SKM-1 treated with dmso at 0.1 percent for 144 hours (cell line): ENCODE measurements around the gene PIGA.

ENCODE experiments used
- DNase-seq: peaks from one replicate; lab custom pipeline; 2025; ENCODE audit not compliant: unreplicated experiment; lab: John Stamatoyannopoulos, UW

Gene PIGA

DNA sequence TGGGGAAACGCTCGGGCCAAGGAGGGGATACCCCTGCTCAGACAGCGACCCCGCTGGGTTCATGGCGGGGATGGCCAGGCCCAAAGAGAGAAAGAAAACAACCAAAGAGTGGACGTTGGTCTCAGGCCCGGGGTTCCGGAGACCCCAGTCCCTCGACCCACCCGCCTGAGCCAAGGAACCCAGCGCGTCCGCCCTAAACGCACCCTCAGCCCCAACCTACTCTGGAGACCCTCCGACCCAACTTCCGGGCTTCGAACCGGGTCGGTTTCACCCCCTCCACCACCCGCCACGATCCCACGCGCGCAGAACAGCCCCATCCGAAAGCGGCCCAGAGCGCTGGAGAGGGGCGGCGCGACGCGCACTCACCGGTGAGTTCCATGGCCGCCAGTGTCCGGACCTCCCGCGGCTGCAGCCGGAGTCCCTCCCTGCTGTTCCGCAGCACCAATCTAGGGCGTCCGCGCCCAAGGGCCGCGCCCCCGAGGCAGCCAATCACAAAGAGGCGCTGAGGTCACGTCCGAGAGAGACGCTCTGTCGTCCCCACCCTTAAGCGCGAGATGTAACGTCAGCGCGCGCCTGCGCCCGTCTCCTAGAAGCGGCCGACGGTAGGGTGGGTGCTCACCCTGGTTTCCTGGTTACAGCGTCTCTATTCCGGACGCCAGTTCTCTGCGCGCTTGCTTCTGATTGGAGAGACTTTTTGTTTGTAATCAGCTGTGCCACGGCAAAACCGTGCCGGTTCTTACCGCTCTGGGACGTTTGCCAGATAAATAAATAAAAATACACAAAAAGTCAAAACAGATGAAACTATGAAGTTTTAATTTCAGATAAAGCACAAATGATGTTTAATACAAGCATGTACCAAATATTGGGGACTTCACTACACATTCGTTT lies at the start of gene PIGA:
PIGA (minus strand) TSS at position 389 of the 888 bp plus-strand sequence. CDS start 3,593 bp downstream, outside the sequence.
- DNase-seq = peak; percentile 83

DNA sequence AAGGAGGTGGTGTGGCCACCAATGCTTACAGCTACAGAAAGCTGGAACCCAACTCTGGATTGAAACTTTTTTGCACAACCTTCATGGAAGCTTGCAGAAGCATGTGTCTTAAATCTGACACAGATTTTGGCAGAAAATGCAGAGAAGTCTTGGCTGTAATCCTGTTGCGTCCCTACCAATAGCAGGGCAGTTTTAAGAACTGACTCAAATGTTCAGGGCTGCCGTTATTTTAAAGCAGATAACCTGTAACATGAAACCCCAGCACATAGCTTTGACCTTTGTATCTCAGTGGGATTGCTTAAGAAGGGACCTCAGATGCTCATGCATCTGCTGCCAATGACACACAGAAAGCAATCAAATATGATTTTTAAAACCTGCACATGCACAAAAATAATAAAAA lies 49.0 kb upstream of the PIGA start, which contains the start of gene VEGFD:
VEGFD (minus strand) TSS at position 110 of the 400 bp plus-strand sequence. CDS start 467 bp downstream, outside the sequence.
- DNase-seq = no peak

- no peak for DNase-seq
Observed at GRCh38 chrX:15382813-15383212, 47.5 kb upstream of the PIGA start.

- no peak for DNase-seq
Observed at GRCh38 chrX:15376956-15377355, 41.6 kb upstream of the PIGA start.

DNA sequence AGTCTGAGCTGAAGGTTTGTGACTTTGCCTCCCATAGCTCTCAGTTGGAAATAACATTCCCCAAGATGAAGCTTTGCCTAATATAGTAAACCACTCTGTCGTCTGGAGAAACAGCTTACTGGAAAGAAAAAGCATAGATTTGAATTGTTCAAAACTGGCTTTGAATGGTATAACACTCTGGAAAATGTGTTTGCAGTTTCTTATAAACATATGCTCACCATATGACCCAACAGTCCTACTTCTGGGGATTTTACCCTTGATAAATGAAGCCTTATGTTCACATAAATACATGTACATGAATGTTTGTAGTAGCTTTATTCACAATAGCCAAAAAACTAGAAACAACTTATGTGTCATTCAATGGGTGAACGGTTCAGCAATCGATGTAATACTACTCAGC lies 38.7 kb upstream of the PIGA start:
- DNase-seq = no peak

DNA sequence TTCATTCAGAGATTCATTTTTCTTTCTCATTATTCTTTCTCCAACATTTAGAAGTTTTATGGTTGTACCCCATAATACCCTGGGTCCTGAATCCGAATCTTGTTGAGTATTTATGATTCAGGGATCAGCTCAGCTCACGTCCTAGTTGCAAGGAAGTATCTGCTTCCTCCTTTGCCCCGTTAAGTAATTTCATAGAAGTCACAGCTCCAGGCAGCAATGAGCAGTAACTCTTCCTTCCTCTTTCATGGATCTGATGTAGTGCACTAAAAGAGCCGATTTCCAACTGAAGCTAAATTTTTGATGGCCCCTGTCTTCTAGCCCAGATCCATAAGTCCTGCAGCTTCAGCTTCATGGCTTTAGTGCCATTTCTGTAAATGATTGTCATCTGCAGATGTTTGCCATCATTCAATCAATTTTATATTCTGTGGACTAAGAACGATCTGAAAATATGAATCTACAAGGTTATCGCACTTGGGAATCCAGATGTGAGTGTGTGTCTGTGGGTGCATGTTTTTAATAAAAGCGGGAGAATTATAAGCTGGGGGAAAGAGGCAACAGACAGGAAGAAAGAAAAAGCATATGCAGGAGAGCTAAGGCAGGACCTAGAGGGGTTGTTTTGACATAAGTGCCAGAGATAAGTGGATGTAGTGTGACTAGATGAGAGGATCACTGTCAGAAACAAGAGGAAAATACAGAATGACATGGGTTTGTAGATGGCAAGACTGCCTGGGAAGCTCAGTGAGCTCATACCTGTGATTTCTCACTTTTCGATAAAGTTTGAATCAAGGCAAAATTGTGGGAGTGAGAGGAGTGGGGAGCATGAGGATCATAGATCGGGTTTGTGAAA lies 31.4 kb upstream of the PIGA start:
- peak; percentile 63 for DNase-seq

DNA sequence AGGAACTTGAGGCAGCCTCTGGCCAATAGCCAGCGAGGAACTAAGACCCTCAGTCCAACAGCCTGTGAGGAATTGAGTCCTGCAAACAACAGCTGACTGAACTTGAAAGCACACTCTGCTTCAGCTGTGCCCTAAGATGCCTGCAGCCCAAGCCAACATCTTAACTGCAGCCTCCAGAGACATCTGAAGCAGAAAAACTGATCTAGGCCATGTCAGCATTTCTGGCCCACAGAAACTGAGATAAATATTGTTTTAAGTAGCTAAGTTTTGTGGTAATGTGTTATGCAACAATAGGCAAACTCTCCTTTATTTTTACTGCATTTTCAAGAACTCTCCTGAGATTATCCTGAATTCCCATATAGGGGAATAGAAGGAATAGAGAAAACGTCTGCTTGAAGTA lies 24.4 kb upstream of the PIGA start:
- DNase-seq = no peak

GRCh38 chrX:15358533-15358932 lies 23.2 kb upstream of the PIGA start:
- no peak for DNase-seq

DNA sequence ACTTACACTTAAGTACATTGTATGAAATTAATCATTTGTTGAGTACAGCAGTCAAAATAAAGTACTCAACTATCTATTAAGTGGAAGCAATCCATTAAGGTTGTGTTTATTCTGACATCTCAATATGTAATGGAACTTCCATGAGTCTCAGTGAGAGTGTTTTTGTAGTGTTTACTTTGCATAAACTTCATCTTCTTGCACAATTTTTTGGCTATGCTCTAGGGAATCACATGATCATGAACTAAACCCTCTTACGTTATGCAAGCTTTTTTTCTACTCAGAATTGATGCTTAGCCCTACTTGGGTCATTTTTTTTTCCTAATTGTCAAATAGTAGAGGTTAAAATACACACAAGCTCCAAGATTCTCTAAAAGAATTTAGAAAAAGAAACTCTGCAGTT lies 21.1 kb upstream of the PIGA start:
- DNase-seq = no peak

GRCh38 chrX:15350329-15350996 lies 15.1 kb upstream of the PIGA start:
- no peak for DNase-seq

- peak; percentile 32 for DNase-seq
Observed at GRCh38 chrX:15349046-15349445, 13.7 kb upstream of the PIGA start.

- no peak for DNase-seq
Observed at GRCh38 chrX:15345976-15346375, 10.7 kb upstream of the PIGA start.

DNA sequence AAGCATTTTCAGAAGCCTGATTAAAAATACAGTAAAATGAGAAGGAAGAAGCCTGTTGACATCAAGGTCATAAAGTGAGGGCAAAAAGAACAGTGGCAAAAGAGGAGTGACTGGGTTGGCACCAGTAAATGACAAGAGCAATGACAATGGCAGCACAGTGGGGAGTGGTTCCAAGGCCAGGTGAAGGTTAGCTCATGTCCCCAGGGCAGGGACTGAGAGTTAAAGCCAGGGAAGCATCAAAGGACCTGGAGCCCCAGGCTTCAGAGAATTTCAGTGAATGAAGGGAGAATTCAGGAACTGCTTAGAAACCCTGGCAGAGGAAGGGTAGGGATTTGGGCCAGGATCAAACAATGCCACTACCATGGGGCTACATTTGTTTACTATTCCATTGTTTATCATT lies 8.8 kb upstream of the PIGA start:
- no peak for DNase-seq

GRCh38 chrX:15343075-15343476 lies 7.8 kb upstream of the PIGA start:
- DNase-seq = no peak

- no peak for DNase-seq
Observed at GRCh38 chrX:15340867-15341266, 5.5 kb upstream of the PIGA start.

GRCh38 chrX:15336023-15336413 lies 695 bp upstream of the PIGA start:
- DNase-seq = no peak

GRCh38 chrX:15334561-15334960 lies 762 bp downstream of the PIGA start:
- DNase-seq = no peak

- DNase-seq = no peak
Observed at GRCh38 chrX:15328821-15329220, 6.5 kb downstream of the PIGA start.

DNA sequence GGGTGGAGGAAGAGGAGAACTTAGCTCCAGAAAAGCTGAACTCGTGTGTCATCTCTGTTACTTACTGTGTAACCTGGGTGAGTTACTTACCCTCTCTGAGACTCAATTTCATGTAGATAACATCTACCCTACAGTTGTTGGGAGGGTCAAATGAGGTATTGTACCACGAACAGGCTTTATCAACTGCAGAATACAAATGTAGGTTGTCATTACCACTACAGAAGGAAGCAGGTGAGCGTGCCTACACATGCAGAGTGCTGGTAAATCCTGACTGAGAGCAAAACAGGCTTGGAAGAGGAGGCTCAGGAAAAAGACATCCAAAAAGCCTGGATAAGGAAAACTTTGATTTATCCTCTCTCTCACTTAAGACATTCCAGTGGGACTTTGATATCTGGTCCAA lies 7.2 kb downstream of the PIGA start:
- no peak for DNase-seq

GRCh38 chrX:15322472-15322871 lies 12.9 kb downstream of the PIGA start:
- no peak for DNase-seq

DNA sequence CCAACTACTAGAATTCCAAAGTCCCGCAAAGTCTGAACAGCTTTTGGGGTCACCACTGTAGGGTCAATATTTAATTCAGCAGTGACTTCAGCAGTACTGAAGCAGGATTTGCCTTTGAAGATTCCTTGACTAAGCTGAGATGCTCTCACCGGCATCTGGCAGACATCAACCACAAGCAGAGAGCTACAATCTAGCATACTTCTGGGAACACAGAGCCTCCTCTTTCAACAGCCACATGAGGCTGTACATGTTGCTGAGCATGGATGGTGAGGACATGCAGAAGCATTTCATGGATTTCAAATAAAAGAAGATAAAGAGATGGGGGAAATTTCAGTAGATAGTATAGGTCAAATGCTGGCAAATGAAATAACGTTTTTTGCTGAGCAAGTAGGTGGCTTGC lies 13.3 kb downstream of the PIGA start:
- DNase-seq = no peak
